A549 (cell line): ENCODE data around the gene ZSCAN10. TPM values are rescaled to one million over a fixed set of nuclear protein-coding genes. Genes with fewer than 3 reads are reported as not detected.

Experiments used
- ATAC-seq, 2 experiments: fragments of 200-7000 bp in 1 of 2; fragments of >200 bp in 1 of 2; cut with Nextera tagmentation in 1 of 2; cut with Tn5 transposase in 1 of 2; 3 replicates each; pipeline versions ENCODE4 v1.8.0 to v1.9.1; 2018 to 2020; ENCODE audit warnings: mild to moderate bottlenecking in 1 of 2, moderate library complexity in 1 of 2
- CTCF ChIA-PET: fragments of 300-600 bp; sonication (Branson Sonifier 250); formaldehyde crosslinking; extraction: SDS; loops from one replicate; lab custom pipeline; 2021; ENCODE audit warnings: antibody characterized with exemption, inconsistent platforms; lab: Yijun Ruan, JAX
- POLR2A ChIA-PET: fragments of 350-600 bp; formaldehyde crosslinking; extraction: SDS; loops from one replicate; lab custom pipeline; 2021; ENCODE audit warnings: antibody characterized with exemption, inconsistent platforms; lab: Yijun Ruan, JAX
- DNase-seq, 2 experiments: peaks; one replicate each; pipeline versions ENCODE4 v3.0.0 to v3.0.0-alpha.2; 2011 to 2016; ENCODE audit warnings: low read depth in 1 of 2, low spot score in 1 of 2
- FAIRE-seq: peaks from 2 replicates; lab custom pipeline; 2011; peaks lifted over from hg19 to GRCh38; lab: Jason Lieb, UNC
- H3K27ac ChIP-seq, 2 experiments: fragments of >200 bp; sonication (Bioruptor Twin); formaldehyde crosslinking; 3 replicates each; pipeline ENCODE4 v1.5.1; 2016 to 2017
- H3K4me1 ChIP-seq: fragments of >200 bp; sonication (Bioruptor Twin); formaldehyde crosslinking; 3 replicates; pipeline ENCODE4 v1.6.1; 2016
- H3K4me2 ChIP-seq: fragments of >200 bp; sonication (Bioruptor Twin); formaldehyde crosslinking; 3 replicates; pipeline ENCODE4 v1.6.1; 2016
- H3K4me3 ChIP-seq: fragments of >200 bp; sonication (Bioruptor Twin); formaldehyde crosslinking; 3 replicates; pipeline ENCODE4 v1.5.1; 2016
- H3K9me3 ChIP-seq: fragments of >200 bp; sonication (Bioruptor Twin); formaldehyde crosslinking; 3 replicates; pipeline ENCODE4 v1.6.1; 2016
- CBX8 ChIP-seq: fragments of 200-600 bp; sonication (generic); IDR thresholded peaks from 2 replicates; pipeline ENCODE4 v1.6.1; 2016
- CEBPB ChIP-seq, 2 experiments: fragments of >200 bp in 1 of 2; sonication (Bioruptor Twin) in 1 of 2; formaldehyde crosslinking in 1 of 2; IDR thresholded peaks; 2 replicates each; pipeline ENCODE4 v1.6.1; 2012 to 2016
- CHD4 ChIP-seq: fragments of 200-600 bp; sonication (generic); IDR thresholded peaks from 2 replicates; pipeline ENCODE4 v1.6.1; 2016; ENCODE audit warnings: antibody characterized with exemption, mild to moderate bottlenecking, borderline replicate concordance
- EHF ChIP-seq: fragments of 250-450 bp; sonication (Bioruptor Pico); IDR thresholded peaks from 2 replicates; pipeline ENCODE4 v1.5.0; 2020; ENCODE audit warnings: mild to moderate bottlenecking
- EHMT2 ChIP-seq: fragments of 200-600 bp; sonication (generic); IDR thresholded peaks from 2 replicates; pipeline ENCODE4 v1.6.1; 2016; ENCODE audit warnings: antibody characterized with exemption, low read depth, mild to moderate bottlenecking, moderate library complexity
- ESRRA ChIP-seq: fragments of 150-350 bp; IDR thresholded peaks from 2 replicates; pipeline ENCODE4 v1.6.1; 2014; ENCODE audit warnings: mild to moderate bottlenecking, low read length, borderline replicate concordance
- HDAC2 ChIP-seq: fragments of 200-600 bp; sonication (generic); IDR thresholded peaks from 2 replicates; pipeline ENCODE4 v1.6.1; 2016
- HOXA7 ChIP-seq: fragments of 250-450 bp; sonication (Bioruptor Pico); IDR thresholded peaks from 2 replicates; pipeline ENCODE4 v1.5.0; 2020; ENCODE audit warnings: mild to moderate bottlenecking, moderate library complexity
- JUN ChIP-seq, 2 experiments: fragments of >200 bp; sonication (Bioruptor Twin); formaldehyde crosslinking; IDR thresholded peaks; 2 replicates in 1 of 2; 3 replicates in 1 of 2; pipeline ENCODE4 v1.6.1; 2016 to 2017
- MAFK ChIP-seq: fragments of 450-650 bp; IDR thresholded peaks from 2 replicates; pipeline ENCODE4 v1.6.1; 2014; ENCODE audit not compliant: partially characterized antibody
- NR3C1 ChIP-seq: fragments of >200 bp; sonication (Bioruptor Twin); formaldehyde crosslinking; IDR thresholded peaks from 3 replicates; pipeline ENCODE4 v1.6.1; 2017
- RAD21 ChIP-seq, 2 experiments: fragments of >200 bp in 1 of 2; sonication (Bioruptor Twin) in 1 of 2; formaldehyde crosslinking in 1 of 2; IDR thresholded peaks in 1 of 2; conservative IDR thresholded peaks in 1 of 2; 2 replicates in 1 of 2; 3 replicates in 1 of 2; pipeline ENCODE4 v1.6.1; 2012 to 2018; ENCODE audit warnings: inconsistent platforms in 1 of 2
- REST ChIP-seq: fragments of 200-600 bp; sonication (generic); IDR thresholded peaks from 2 replicates; pipeline ENCODE4 v1.6.1; 2016; ENCODE audit warnings: antibody characterized with exemption, mild to moderate bottlenecking, moderate library complexity
- RFX5 ChIP-seq: fragments of 450-650 bp; IDR thresholded peaks from 2 replicates; pipeline ENCODE4 v1.7.1; 2014; ENCODE audit warnings: antibody characterized with exemption, mild to moderate bottlenecking, moderate library complexity
- SMC3 ChIP-seq: fragments of >200 bp; sonication (Bioruptor Twin); formaldehyde crosslinking; IDR thresholded peaks from 3 replicates; pipeline ENCODE4 v1.6.1; 2018; ENCODE audit warnings: inconsistent platforms
- ZNF302 ChIP-seq: fragments of 250-450 bp; sonication (Bioruptor Pico); IDR thresholded peaks from 2 replicates; pipeline ENCODE4 v1.9.0; 2021; ENCODE audit warnings: inconsistent platforms, mild to moderate bottlenecking, moderate library complexity
- ZSCAN20 ChIP-seq: fragments of 250-450 bp; sonication (Bioruptor Pico); IDR thresholded peaks from 2 replicates; pipeline ENCODE4 v1.8.0; 2022; ENCODE audit warnings: mild to moderate bottlenecking, moderate library complexity
- WGBS: methylation state at CpG from one replicate; pipeline ENCODE4 v1.1.6; 2017; ENCODE audit errors: missing lambda C conversion rate; 5-methylcytosine and 5-hydroxymethylcytosine counted together
- polyA minus RNA-seq: library from RNA; depleted of rRNA, polyadenylated mRNA; stranded (reverse); fragments of >200 nt; gene quantifications from 2 replicates; pipeline ENCODE4 v1.2.3, GENCODE V29; 2011; rRNA and poly(A)+ RNA removed
- polyA plus RNA-seq, 4 experiments: library from polyadenylated mRNA; depleted of rRNA in 3 of 4; stranded (reverse); fragments of >200 nt; fragmentation: RNase III in 1 of 4; extraction: RNeasy Plus Mini Kit Qiagen cat#74134 plus additional on column Dnase treatment in 1 of 4; gene quantifications; 2 replicates in 3 of 4; 3 replicates in 1 of 4; pipeline ENCODE4 v1.2.3, GENCODE V29; 2011 to 2017
- TF ChIP-seq, protein P1 (sequence below): IDR thresholded peaks from 2 replicates; pipeline ENCODE4 v1.6.1; 2012; ENCODE audit warnings: low read depth, borderline replicate concordance
- TF ChIP-seq, protein P2 (sequence below): fragments of 150-350 bp; IDR thresholded peaks from 2 replicates; pipeline ENCODE4 v1.6.1; 2014; ENCODE audit warnings: low read depth, mild to moderate bottlenecking, low read length

The ZSCAN10 gene
- polyA plus RNA-seq (2011; rRNA removed) (0.08 and 0.09 TPM in 2 replicates), polyA plus RNA-seq (2017; fragmentation: RNase III; extraction: RNeasy Plus Mini Kit Qiagen cat#74134 plus additional on column Dnase treatment) (not detected in 3 replicates), polyA minus RNA-seq (not detected in 2 replicates)
- polyA plus RNA-seq (2012; cell fraction: cytosol; rRNA removed) = not detected in 2 replicates
- polyA plus RNA-seq (2012; cell fraction: nucleus; rRNA removed) = 0.12 TPM in 1 of 2 replicates, not detected in the other

- WGBS = 85% methylated on average over 19 of the region's 21 CpGs
- H3K4me1 ChIP-seq = peaks cover 15% of the 10 kb centered on the region
- no peak for FAIRE-seq
- ATAC-seq = no peak
- no peak within 1 kb of the TSS; the same call in 2 of the 3 replicates for H3K4me3 ChIP-seq
- TF ChIP-seq RAD21 (conservative IDR thresholded peaks at IDR 0.05 in 1 of 2, IDR thresholded peaks at IDR 0.05 in 1 of 2) (no peak), NR3C1 (no peak), CBX8 (no peak), HOXA7 (CRISPR knock-in tag) (no peak)
- ChIA-PET POLR2A (interaction anchor here (0.5 to 1.1 kb wide), 2 partner anchors 8 to 14 kb away, joined by 3 to 4 read pairs; partner anchors contain the start of gene ZNF205), CTCF (interaction anchor here (0.6 to 10.9 kb wide), 11 partner anchors 8 to 76 kb away, joined by 3 to 124 read pairs (median 5); partner anchors contain the start of gene IL32)
- H3K9me3 ChIP-seq = no peaks in the 10 kb centered on the region
- no peak for DNase-seq
- H3K27ac ChIP-seq = peak within 1 kb of the TSS in 1 of 2 experiments; percentile 78; a peak in 3 of 6 replicates
- peak within 1 kb of the TSS; percentile 52 for H3K4me2 ChIP-seq
These were observed at the start of gene ZSCAN10 for GRCh38 chr16:3098459-3099394. Gene ZSCAN10, minus strand, starts transcription at chr16:3099294. Its CDS starts 6,357 bp downstream, at chr16:3092937.

GRCh38 chr16:3148256-3149192 lies 49.4 kb upstream of the ZSCAN10 start:
- Histone ChIP-seq H3K27ac (peak overlapping the region in 1 of 2 experiments; percentile 97; a peak in 2 of 6 replicates), H3K4me1 (peaks cover 7% of the 10 kb centered on the region), H3K4me2 (peak overlapping the region; percentile 91), H3K9me3 (no peaks in the 10 kb centered on the region), H3K4me3 (no peak overlapping the region)
- CTCF ChIA-PET = interaction anchor here (0.9 to 11.2 kb wide), 14 partner anchors 11 to 125 kb away, joined by 3 to 158 read pairs (median 6); partner anchors contain the start of genes HCFC1R1, THOC6, ZNF205 and ZNF213
- no peak for TF ChIP-seq EHMT2
- no peak for TF ChIP-seq REST
- no peak for TF ChIP-seq ESRRA
- TF ChIP-seq JUN (IDR thresholded peaks at IDR 0.05) = no peak
- TF ChIP-seq, protein P1, sequence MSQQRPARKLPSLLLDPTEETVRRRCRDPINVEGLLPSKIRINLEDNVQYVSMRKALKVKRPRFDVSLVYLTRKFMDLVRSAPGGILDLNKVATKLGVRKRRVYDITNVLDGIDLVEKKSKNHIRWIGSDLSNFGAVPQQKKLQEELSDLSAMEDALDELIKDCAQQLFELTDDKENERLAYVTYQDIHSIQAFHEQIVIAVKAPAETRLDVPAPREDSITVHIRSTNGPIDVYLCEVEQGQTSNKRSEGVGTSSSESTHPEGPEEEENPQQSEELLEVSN = no peak
- no peak for TF ChIP-seq RFX5
- TF ChIP-seq, protein P2, sequence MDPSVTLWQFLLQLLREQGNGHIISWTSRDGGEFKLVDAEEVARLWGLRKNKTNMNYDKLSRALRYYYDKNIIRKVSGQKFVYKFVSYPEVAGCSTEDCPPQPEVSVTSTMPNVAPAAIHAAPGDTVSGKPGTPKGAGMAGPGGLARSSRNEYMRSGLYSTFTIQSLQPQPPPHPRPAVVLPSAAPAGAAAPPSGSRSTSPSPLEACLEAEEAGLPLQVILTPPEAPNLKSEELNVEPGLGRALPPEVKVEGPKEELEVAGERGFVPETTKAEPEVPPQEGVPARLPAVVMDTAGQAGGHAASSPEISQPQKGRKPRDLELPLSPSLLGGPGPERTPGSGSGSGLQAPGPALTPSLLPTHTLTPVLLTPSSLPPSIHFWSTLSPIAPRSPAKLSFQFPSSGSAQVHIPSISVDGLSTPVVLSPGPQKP = no peak
- no peak for TF ChIP-seq MAFK
- no peak for TF ChIP-seq NR3C1
- no peak for TF ChIP-seq CEBPB (IDR thresholded peaks at IDR 0.05)
- TF ChIP-seq HDAC2 = no peak
- TF ChIP-seq ZNF302 (CRISPR knock-in tag) = no peak
- no peak for TF ChIP-seq ZSCAN20
- TF ChIP-seq CHD4 = no peak
- no peak for TF ChIP-seq EHF (CRISPR knock-in tag)
- no peak for TF ChIP-seq SMC3
- TF ChIP-seq CBX8 = no peak
- ATAC-seq (no peak), FAIRE-seq (no peak), DNase-seq (no peak)
- POLR2A ChIA-PET = interaction anchor here (0.6 to 4.1 kb wide), 5 partner anchors 11 to 719 kb away, joined by 3 to 64 read pairs (median 14); partner anchors contain the start of gene ZNF213
- 94% methylated on average over 13 of the region's 13 CpGs for WGBS
